AG20443 (cell line): ENCODE measurements around the gene TOR3A.
A peak's percentile ranks its signal among the peaks of the same experiment; 100 is the strongest.
"Not testable (repeated sequence)": the region's sequence is repeated elsewhere in the genome, so short reads cannot be mapped to it uniquely, and the experiment has no call there.

Experiments used
- DNase-seq: peaks from one replicate; pipeline ENCODE4 v3.0.0; 2012; ENCODE audit warnings: low spot score, mixed read lengths

Gene TOR3A, protein sequence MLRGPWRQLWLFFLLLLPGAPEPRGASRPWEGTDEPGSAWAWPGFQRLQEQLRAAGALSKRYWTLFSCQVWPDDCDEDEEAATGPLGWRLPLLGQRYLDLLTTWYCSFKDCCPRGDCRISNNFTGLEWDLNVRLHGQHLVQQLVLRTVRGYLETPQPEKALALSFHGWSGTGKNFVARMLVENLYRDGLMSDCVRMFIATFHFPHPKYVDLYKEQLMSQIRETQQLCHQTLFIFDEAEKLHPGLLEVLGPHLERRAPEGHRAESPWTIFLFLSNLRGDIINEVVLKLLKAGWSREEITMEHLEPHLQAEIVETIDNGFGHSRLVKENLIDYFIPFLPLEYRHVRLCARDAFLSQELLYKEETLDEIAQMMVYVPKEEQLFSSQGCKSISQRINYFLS

GRCh38 chr1:179081687-179082332 is at the start of gene TOR3A:
Gene TOR3A (plus strand): TSS chr1:179082070. CDS start chr1:179082129, 59 bp downstream.
- peak; percentile 97 for DNase-seq

DNA sequence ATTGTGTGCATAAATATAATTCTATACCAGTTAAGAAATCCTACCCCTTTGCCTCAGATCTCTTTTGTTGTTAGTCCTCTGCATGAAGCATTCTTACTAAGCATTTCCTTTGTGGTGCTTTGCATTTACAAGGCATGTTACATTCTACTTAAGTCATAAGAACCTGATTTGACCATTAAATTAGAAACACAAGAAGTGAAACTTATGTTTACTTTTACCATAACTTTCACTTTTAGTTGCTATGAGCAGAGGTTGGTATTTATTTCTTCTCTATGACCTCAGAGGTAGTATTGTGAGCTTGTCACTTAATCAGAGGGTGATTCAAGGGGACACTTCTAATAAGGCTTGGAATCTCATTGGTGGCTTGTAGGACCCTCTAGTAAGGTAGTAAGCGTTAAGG is 47.1 kb upstream of the TOR3A start:
- peak; percentile 18 for DNase-seq

DNA sequence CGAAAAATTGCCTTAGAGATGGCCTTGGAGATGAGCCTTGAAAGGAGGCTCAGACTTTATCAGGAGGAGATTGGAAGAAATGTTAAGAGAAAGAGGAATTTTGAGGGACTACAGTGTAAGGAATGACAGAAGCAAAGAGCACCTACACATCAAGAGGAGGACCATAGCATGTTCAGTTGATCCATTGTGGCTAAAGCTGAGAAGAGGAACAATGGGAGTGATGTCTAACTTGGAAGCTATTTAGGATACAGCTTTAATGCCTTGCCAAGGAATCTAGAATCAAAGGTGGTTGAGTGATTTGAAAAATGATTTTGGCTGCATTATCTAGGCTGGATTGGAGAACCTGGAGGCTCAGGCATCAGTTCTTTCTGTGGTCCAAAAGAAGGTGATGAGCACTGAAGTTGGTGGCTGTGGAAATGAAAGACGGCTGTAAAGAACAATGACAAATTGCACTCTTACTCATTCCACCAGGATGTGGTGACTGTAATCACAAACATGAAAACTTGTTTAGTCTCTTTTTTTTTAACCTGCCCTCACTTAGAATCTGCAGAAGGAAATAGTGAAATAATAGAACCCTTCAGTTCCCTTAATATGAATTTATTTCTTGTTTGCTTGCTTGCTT is 44.9 kb upstream of the TOR3A start:
- peak; percentile 24 for DNase-seq

- DNase-seq: no peak
Measured at GRCh38 chr1:179038528-179039281, 43.2 kb upstream of the TOR3A start.

DNA sequence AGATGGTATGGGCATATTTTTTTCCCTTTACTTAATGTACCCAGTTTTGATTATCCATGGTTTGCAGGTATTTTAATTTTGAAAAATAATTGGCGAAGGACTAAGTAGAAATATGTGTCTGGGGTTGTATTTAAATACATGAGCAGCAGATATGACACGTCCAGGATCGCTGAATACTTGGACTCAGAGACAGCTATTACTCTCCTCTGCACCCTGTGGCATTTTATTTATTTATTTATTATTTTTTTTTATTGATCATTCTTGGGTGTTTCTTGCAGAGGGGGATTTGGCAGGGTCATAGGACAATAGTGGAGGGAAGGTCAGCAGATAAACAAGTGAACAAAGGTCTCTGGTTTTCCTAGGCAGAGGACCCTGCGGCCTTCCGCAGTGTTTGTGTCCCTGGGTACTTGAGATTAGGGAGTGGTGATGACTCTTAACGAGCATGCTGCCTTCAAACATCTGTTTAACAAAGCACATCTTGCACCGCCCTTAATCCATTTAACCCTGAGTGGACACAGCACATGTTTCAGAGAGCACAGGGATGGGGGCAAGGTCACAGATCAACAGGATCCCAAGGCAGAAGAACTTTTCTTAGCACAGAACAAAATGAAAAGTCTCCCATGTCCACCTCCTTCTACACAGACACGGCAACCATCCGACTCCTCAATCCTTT is 42.2 kb upstream of the TOR3A start:
- not testable (repeated sequence) for DNase-seq

DNA sequence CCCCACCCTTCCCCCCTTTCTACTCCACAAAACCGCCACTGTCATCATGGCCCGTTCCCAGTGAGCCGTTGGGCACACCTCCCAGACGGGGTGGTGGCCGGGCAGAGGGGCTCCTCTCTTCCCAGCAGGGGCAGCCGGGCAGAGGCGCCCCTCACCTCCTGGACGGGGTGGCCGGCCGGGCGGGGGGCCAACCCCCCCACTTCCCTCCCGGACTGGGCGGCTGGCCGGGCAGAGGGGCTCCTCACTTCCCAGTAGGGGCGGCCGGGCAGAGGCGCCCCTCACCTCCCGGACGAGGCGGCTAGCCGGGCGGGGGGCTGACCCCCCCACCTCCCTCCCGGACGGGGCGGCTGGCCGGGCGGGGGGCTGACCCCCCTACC is 41.7 kb upstream of the TOR3A start:
- not testable (repeated sequence) for DNase-seq

DNA sequence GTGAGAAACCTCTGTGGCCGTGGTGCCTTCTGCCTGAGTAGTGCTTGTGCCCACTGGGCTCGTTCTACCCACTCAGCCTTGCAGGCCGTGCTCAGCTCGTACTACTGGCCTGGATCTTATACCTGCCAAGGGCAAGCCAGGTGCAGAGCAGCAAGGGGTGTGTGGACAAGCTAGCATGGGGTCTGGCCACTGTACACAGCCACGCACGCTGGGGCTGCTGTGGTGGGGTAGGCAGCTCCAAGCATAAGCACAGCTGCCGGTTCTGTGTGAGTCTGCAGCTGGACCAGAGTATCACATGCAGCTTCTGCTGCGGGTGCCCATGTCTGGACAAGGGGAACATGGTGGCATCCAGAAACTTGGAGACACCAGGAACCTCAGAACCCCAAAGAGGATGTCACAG is 39.8 kb upstream of the TOR3A start:
- DNase-seq: no peak

GRCh38 chr1:179042700-179043099 is 39.2 kb upstream of the TOR3A start:
- no peak for DNase-seq

GRCh38 chr1:179043266-179043665 is 38.6 kb upstream of the TOR3A start:
- DNase-seq: no peak

- DNase-seq: no peak
Measured at GRCh38 chr1:179043907-179044306, 38.0 kb upstream of the TOR3A start.

GRCh38 chr1:179046808-179047635 is 34.8 kb upstream of the TOR3A start:
- peak; percentile 8 for DNase-seq

DNA sequence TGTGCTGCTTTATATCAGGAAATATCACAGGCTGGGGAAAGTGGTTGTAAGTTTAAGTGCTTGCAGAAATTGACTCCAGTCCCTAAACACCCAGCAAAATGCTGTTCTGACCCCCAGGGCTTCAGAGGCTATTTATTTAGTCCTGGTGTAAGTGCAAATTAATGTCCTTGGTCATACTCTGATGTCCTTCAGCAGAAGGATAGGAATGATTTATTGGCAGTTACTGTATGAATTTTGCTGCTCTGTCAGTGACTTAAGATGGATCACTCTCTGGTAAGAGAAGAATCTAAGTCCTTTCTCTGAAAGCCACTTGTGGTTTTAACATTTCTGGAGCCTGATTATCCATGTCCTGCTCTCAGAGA is 34.3 kb upstream of the TOR3A start:
- no peak for DNase-seq

DNA sequence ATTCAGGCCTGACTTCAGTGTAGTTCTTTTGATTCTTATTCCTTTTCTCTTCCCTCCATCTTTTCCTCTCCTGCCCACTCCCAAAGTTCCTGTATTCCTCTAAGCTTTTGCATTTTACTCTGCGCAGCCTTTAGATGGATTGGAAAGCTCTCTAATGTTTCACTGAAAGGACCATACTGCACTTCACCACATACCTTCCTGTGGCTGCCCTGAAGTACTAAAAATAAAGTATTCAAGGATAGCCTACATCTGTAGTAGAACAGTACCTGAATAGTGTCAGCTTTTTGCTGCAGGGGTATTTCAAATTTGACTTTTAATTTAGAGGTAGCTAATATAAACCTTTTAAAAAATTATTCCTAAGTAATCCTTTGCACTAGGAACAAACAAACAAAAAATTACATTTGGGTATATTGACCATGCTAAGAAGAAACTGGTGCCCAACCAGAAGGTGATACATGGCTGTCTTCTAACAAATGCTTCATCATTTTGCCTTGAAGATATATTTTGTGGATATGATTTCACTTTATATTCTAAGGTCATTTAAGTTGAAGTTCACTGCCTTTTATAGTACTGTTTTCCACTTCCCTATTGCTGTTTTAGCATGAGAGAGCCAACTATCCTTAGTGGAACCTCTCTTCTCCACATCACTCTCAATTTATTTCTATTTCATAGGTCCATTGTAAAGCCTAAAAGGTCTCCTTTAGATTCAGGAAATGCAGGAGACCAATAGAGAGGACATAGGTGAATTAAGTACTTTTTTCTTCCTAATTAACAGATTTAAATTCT is 33.3 kb upstream of the TOR3A start:
- no peak for DNase-seq

- no peak for DNase-seq
Measured at GRCh38 chr1:179052776-179053175, 29.1 kb upstream of the TOR3A start.

- no peak for DNase-seq
Measured at GRCh38 chr1:179053486-179053885, 28.4 kb upstream of the TOR3A start.

DNA sequence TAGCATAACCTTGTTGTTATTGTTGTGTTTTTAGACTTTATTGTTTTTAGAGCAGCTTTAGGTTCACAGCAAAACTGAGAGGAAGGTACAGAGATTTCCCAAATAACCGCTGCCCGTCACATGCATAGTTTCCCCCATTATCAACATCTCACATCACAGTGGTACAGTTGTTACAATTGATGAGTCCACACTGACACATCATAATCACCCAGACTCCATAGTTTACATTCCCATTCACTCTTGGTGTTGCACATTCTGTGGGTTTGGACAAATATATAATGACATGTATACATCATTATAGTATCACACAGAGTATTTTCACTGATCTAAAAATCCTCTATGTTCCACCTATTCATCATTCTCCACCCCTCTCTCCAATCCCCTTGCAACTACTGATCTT is 25.9 kb upstream of the TOR3A start:
- no peak for DNase-seq

GRCh38 chr1:179058487-179059483 is 23.1 kb upstream of the TOR3A start:
- DNase-seq: peak; percentile 67

DNA sequence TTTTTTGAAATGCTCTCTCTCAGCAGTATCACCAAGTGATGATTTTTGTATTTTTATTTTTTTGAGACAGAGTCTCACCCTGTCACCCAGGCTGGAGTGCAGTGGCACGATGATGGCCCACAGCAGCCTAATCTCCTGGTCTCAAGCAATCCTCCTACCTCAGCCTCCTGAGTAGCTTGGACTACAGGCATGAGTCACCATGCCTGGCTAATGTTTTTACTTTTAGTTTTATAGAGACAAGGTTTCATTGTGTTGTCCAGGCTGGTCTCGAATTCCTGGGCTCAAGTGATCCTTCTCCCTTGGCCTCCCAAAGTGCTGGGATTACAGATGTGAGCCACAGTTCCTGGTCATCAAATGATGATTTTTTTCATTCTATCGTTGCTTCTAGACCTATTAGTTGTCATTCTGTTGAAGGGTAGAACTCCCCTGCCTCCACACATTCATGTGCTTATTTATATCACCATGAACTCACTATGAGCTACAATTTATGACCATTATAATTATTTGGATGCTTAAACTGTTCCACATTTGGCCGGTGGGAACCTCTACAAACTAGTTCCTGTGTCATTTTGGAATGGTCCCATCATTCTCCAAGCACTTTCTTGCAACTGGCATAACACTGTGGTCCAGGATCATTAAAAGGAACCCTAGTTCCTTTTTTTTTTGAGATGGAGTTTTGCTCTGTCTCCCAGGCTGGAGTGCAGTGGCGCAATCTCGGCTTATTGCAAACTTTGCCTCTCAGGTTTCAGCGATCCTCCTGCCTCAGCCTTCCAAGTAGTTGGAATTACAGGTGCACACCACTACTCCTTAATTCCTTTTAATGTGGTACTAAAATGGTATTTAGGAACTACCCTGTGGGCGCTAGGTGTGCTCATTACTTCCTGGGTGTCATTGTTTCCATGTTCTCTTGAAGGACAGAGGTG is 20.2 kb upstream of the TOR3A start:
- DNase-seq: no peak
